HepG2 (cell line): ENCODE results near the gene CYYR1. TPM values are rescaled to one million over a fixed set of nuclear protein-coding genes. Genes with fewer than 3 reads are reported as not detected.

Source experiments
- MZF1 ChIP-seq: sonication (generic); formaldehyde crosslinking; IDR thresholded peaks from 2 replicates; pipeline ENCODE4 v1.8.1; 2023; ENCODE audit warnings: mild to moderate bottlenecking, missing genetic modification reagents, borderline replicate concordance
- ZNF546 ChIP-seq: sonication (generic); formaldehyde crosslinking; conservative IDR thresholded peaks from 2 replicates; pipeline ENCODE4 v1.8.1; 2023; ENCODE audit warnings: mild to moderate bottlenecking, missing genetic modification reagents
- polyA plus RNA-seq, 8 experiments: library from polyadenylated mRNA; depleted of rRNA in 3 of 8; stranded (reverse) in 7 of 8; unstranded in 1 of 8; fragments of >200 nt; fragmentation: Illumina TruSeq in 4 of 8; extraction: Trizol in 4 of 8; gene quantifications; 2 replicates each; pipeline versions ENCODE4 v1.2.1 to v1.2.3, GENCODE V29; 2011 to 2016; ENCODE audit warnings: low read depth in 4 of 8, missing spikeins in 1 of 8, mixed read lengths in 1 of 8; ENCODE audit not compliant: insufficient read depth in 1 of 8
- total RNA-seq, 5 experiments: library from RNA; depleted of rRNA; stranded (reverse); fragments of >200 nt; fragmentation: Illumina TruSeq; extraction: Trizol; gene quantifications; 2 replicates each; pipeline ENCODE4 v1.2.3, GENCODE V29; 2016; ENCODE audit warnings: low read depth in 1 of 5
- TF ChIP-seq, protein P1 (sequence below): sonication (generic); formaldehyde crosslinking; IDR thresholded peaks from 2 replicates; pipeline ENCODE4 v1.5.0; 2020; ENCODE audit warnings: mild to moderate bottlenecking, missing genetic modification reagents
- TF ChIP-seq, protein P2 (sequence below): IDR thresholded peaks from 2 replicates; pipeline ENCODE4 v1.6.1; 2016; ENCODE audit warnings: missing genetic modification reagents, missing compliant biosample characterization
- TF ChIP-seq, protein P3 (sequence below): IDR thresholded peaks from 2 replicates; pipeline ENCODE4 v1.4.0; 2020; ENCODE audit warnings: mild to moderate bottlenecking, missing genetic modification reagents

CYYR1 gene
- total and polyA plus RNA-seq, 2 of the 13 experiments (the other 11 are each of a cell fraction or from before 2014, with no cell fraction given), result not detected

DNA sequence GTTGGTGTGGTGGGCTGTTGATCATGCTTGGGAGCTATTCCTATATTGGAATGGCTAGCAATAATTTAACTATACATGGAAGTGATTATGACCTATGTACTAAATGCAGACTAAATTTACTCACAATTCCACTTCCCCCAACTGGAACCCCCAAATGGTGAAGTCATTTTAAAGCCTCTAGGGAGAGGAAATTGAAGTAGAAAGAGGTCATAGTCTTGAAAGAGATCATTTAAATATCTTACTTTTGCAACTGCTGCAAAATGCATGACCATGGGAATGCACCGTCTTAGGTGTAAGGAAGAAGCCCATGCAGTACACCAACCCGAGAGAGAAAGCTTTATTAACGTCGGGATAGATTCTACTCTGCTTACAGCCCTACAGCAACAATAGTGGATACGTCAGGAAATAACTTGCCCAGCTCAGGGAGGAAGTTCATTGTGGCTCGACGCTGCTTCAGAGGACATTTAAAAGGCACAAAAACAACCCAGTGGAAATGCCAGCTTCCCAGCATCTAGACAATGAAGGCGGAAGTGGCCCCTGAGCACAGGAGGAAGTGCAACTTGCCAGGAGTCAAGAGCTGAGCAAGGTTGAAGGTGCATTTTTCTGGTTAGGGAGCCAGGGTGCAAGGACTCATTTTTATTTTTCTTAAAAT is 26.5 kb downstream of the CYYR1 start (continued):
- TF ChIP-seq, protein P1, sequence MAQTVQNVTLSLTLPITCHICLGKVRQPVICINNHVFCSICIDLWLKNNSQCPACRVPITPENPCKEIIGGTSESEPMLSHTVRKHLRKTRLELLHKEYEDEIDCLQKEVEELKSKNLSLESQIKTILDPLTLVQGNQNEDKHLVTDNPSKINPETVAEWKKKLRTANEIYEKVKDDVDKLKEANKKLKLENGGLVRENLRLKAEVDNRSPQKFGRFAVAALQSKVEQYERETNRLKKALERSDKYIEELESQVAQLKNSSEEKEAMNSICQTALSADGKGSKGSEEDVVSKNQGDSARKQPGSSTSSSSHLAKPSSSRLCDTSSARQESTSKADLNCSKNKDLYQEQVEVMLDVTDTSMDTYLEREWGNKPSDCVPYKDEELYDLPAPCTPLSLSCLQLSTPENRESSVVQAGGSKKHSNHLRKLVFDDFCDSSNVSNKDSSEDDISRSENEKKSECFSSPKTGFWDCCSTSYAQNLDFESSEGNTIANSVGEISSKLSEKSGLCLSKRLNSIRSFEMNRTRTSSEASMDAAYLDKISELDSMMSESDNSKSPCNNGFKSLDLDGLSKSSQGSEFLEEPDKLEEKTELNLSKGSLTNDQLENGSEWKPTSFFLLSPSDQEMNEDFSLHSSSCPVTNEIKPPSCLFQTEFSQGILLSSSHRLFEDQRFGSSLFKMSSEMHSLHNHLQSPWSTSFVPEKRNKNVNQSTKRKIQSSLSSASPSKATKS (CRISPR knock-in tag), result no peak
- TF ChIP-seq, protein P2, sequence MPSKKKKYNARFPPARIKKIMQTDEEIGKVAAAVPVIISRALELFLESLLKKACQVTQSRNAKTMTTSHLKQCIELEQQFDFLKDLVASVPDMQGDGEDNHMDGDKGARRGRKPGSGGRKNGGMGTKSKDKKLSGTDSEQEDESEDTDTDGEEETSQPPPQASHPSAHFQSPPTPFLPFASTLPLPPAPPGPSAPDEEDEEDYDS (CRISPR knock-in tag), result no peak
- TF ChIP-seq, protein P3, sequence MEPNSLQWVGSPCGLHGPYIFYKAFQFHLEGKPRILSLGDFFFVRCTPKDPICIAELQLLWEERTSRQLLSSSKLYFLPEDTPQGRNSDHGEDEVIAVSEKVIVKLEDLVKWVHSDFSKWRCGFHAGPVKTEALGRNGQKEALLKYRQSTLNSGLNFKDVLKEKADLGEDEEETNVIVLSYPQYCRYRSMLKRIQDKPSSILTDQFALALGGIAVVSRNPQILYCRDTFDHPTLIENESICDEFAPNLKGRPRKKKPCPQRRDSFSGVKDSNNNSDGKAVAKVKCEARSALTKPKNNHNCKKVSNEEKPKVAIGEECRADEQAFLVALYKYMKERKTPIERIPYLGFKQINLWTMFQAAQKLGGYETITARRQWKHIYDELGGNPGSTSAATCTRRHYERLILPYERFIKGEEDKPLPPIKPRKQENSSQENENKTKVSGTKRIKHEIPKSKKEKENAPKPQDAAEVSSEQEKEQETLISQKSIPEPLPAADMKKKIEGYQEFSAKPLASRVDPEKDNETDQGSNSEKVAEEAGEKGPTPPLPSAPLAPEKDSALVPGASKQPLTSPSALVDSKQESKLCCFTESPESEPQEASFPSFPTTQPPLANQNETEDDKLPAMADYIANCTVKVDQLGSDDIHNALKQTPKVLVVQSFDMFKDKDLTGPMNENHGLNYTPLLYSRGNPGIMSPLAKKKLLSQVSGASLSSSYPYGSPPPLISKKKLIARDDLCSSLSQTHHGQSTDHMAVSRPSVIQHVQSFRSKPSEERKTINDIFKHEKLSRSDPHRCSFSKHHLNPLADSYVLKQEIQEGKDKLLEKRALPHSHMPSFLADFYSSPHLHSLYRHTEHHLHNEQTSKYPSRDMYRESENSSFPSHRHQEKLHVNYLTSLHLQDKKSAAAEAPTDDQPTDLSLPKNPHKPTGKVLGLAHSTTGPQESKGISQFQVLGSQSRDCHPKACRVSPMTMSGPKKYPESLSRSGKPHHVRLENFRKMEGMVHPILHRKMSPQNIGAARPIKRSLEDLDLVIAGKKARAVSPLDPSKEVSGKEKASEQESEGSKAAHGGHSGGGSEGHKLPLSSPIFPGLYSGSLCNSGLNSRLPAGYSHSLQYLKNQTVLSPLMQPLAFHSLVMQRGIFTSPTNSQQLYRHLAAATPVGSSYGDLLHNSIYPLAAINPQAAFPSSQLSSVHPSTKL (CRISPR knock-in tag), result no peak
- TF ChIP-seq MZF1, result no peak
- TF ChIP-seq ZNF546, result no peak
- TF ChIP-seq, all 625 proteins: peak for 0
